Measurements from ENCODE around the gene RASSF5.

DNA sequence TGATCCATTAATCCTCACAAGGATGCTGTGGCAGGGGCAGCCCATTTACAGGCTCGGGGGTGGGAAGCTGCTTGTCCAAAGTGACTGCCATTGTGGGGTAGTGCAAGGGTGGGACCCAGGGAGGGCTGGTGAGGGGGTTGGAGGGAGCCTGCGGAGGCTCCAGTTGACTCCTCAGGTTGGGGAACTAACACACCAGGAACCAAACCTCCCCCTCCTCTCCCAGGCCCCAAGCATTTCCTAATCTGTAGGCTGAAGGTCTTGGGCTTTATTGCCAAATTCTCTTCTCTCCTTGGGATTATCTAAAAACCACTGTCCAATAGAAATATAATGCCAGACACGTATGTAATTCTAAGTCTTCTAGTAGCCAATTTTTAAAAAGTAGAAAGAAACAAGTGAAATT lies 18.9 kb upstream of the RASSF5 start:
- TF ChIP-seq, protein P1, sequence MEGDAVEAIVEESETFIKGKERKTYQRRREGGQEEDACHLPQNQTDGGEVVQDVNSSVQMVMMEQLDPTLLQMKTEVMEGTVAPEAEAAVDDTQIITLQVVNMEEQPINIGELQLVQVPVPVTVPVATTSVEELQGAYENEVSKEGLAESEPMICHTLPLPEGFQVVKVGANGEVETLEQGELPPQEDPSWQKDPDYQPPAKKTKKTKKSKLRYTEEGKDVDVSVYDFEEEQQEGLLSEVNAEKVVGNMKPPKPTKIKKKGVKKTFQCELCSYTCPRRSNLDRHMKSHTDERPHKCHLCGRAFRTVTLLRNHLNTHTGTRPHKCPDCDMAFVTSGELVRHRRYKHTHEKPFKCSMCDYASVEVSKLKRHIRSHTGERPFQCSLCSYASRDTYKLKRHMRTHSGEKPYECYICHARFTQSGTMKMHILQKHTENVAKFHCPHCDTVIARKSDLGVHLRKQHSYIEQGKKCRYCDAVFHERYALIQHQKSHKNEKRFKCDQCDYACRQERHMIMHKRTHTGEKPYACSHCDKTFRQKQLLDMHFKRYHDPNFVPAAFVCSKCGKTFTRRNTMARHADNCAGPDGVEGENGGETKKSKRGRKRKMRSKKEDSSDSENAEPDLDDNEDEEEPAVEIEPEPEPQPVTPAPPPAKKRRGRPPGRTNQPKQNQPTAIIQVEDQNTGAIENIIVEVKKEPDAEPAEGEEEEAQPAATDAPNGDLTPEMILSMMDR (IDR thresholded peaks at IDR 0.05), result no peak
- no peak for TF ChIP-seq POLR2A (IDR thresholded peaks at IDR 0.05)
- TF ChIP-seq EP300 (IDR thresholded peaks at IDR 0.05; ENCODE audit: low read depth), result no peak

All from transverse colon (tissue), 3 donors.